Measurements from ENCODE around the gene RDH11.

The RDH11 gene

DNA sequence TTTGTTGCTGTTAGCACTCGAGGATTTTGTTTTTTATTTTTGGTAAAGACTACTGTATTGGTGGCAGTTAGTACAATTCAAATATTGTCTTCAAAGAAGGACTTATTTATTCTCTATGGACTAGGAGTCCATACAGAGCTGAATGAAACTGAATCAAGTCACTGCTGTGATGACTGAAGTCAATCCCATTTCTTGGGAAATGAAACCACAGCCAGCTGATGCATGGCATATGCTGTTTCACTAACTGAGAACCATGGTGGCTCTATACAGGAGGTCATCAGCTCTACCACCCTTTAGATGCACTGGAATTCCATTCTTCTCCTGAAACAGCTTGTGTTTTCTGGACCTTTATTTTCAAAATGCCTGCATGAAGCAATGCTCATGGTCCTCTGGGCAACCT is 43.4 kb downstream of the RDH11 start:
- no peak overlapping the region for H3K4me3 ChIP-seq (replicated peaks; ENCODE audit: low read depth, low read length)
- no peak for DNase-seq (ENCODE audit: extremely low read depth, low read depth)
- TF ChIP-seq, protein P1, sequence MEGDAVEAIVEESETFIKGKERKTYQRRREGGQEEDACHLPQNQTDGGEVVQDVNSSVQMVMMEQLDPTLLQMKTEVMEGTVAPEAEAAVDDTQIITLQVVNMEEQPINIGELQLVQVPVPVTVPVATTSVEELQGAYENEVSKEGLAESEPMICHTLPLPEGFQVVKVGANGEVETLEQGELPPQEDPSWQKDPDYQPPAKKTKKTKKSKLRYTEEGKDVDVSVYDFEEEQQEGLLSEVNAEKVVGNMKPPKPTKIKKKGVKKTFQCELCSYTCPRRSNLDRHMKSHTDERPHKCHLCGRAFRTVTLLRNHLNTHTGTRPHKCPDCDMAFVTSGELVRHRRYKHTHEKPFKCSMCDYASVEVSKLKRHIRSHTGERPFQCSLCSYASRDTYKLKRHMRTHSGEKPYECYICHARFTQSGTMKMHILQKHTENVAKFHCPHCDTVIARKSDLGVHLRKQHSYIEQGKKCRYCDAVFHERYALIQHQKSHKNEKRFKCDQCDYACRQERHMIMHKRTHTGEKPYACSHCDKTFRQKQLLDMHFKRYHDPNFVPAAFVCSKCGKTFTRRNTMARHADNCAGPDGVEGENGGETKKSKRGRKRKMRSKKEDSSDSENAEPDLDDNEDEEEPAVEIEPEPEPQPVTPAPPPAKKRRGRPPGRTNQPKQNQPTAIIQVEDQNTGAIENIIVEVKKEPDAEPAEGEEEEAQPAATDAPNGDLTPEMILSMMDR (IDR thresholded peaks at IDR 0.05; ENCODE audit: low read depth, low read length, missing control alignments) = no peak

DNA sequence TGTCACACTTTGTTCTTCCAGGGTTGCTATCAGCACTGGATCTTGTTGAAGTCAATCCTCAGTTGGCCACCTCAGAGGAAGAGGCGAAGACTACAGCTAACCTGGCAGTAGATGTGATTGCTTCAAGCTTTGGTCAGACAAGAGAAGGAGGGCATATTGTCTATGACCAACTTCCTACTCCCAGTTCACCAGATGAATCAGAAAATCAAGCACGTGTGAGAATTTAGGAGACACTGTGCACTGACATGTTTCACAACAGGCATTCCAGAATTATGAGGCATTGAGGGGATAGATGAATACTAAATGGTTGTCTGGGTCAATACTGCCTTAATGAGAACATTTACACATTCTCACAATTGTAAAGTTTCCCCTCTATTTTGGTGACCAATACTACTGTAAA is 44.9 kb downstream of the RDH11 start:
- H3K4me3 ChIP-seq (replicated peaks; ENCODE audit: low read depth, low read length) = no peak overlapping the region
- TF ChIP-seq, protein P1 (IDR thresholded peaks at IDR 0.05; ENCODE audit: low read depth, low read length, missing control alignments) = no peak
- no peak for DNase-seq (ENCODE audit: extremely low read depth, low read depth)

DNA sequence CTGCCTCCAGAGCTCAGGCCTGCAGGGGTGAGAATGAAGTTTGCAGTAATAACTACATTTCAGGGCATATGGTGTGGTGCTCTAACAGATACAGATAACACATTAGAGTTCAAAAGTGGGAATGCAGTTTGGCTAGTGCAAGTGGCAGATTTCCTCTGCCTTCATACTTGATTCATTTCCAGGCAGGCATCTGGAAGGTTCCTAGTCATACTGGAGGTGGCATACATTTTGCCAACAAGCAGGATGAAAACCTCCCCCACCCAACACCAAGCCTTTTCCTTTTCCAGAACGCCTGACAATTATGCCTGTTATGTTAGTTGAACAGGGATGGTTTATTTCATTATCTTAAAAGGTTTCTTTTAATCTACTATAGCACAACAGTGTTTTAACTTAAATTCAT is 45.4 kb downstream of the RDH11 start:
- TF ChIP-seq, protein P1 (IDR thresholded peaks at IDR 0.05; ENCODE audit: low read depth, low read length, missing control alignments) = no peak
- H3K4me3 ChIP-seq (replicated peaks; ENCODE audit: low read depth, low read length) = no peak overlapping the region
- DNase-seq (ENCODE audit: extremely low read depth, low read depth) = no peak

DNA sequence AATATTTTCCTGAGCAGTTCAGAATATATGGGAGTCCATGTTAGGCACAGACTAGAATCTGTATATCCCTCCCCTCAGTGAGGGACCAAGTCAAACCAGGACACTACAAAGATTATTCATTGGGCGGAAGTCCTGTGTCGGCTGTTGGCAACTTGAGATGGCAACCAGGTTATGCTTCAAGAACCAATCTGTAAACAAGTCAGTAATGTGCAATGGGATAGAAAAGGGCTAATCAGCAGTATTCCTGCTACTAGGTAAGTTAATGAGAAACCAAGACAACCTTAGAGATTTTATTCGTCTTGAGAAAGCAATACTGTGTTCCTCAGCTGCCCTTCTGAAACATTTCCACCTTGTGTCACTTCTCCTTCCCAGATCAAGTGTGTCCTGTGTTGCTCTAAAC is 49.4 kb downstream of the RDH11 start:
- no peak for DNase-seq (ENCODE audit: extremely low read depth, low read depth)
- TF ChIP-seq, protein P1 (IDR thresholded peaks at IDR 0.05; ENCODE audit: low read depth, low read length, missing control alignments) = no peak
- H3K4me3 ChIP-seq (replicated peaks; ENCODE audit: low read depth, low read length) = no peak overlapping the region

DNA sequence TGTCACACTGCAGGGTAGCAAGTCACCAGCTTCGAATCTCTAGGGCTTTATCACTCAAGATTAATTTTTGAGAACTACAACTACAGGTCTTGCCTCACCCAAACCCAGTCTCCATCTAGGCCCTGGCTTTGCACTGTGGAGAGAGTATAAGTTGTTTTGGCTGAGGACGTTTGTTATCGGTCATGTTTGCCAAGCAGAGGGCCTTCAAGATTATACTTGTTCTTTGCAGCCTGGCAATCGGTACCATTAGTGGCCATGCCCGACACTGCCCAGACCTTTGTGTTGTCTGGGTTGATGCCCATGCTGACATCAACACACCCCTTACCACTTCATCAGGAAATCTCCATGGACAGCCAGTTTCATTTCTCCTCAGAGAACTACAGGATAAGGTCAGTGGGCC is 50.1 kb downstream of the RDH11 start:
- TF ChIP-seq, protein P1 (IDR thresholded peaks at IDR 0.05; ENCODE audit: low read depth, low read length, missing control alignments) = no peak
- DNase-seq (ENCODE audit: extremely low read depth, low read depth) = no peak
- H3K4me3 ChIP-seq (replicated peaks; ENCODE audit: low read depth, low read length) = no peak overlapping the region

DNA sequence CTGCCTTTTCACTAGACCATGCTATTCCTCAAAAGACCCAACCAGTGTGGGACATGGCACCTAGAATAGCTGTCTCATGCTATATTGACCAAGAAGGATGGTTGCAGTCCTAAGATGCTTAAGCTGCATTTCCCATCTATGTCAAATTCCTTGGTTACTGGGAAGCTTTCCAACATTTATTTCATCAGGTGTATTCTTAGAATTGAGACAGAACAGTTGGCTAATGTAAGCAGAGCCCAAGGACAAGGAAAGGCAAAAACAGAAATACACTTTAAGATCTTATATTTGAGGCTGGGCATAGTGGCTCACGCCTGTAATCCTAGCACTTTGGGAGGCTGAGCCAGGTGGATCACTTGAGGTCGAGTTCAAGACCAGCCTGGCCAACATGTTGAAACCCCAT is 51.1 kb downstream of the RDH11 start:
- TF ChIP-seq, protein P1 (IDR thresholded peaks at IDR 0.05; ENCODE audit: low read depth, low read length, missing control alignments) = no peak
- no peak for DNase-seq (ENCODE audit: extremely low read depth, low read depth)
- no peak overlapping the region for H3K4me3 ChIP-seq (replicated peaks; ENCODE audit: low read depth, low read length)

DNA sequence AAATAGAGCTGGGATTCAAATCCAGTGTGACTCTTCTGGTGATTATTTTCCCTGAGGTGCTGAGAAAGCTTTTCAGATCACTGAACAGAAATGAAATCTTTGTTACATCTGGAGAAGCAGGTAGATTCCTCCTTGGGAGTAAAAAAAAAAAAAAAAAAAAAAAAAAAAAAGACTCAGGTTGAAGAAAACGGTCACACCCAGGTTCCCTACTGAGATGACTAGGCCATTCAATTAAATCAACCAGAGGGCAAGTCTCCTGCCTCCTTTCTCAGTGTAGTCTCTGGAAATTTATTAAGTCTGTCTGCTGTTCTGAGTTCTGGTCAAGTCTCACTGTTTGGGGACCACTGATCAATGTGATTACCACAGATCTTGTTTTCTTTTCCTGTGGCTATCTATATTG is 51.9 kb downstream of the RDH11 start:
- no peak overlapping the region for H3K4me3 ChIP-seq (replicated peaks; ENCODE audit: low read depth, low read length)
- DNase-seq (ENCODE audit: extremely low read depth, low read depth) = no peak
- TF ChIP-seq, protein P1 (IDR thresholded peaks at IDR 0.05; ENCODE audit: low read depth, low read length, missing control alignments) = no peak
